GM21723 (cell line): ENCODE results near the gene TTC9C.
"Not testable (repeated sequence)": the region's sequence is repeated elsewhere in the genome, so short reads cannot be mapped to it uniquely, and the experiment has no call there.

Source experiments
- ATAC-seq: cut with Tn5 transposase; IDR thresholded peaks from one replicate; pipeline ENCODE4 v1.9.1; 2021; ENCODE audit warnings: mild to moderate bottlenecking, moderate library complexity; ENCODE audit not compliant: unreplicated experiment

Gene TTC9C

GRCh38 chr11:62728171-62728988 is at the start of gene TTC9C:
Gene TTC9C (plus strand): TSS chr11:62728486. CDS start chr11:62728849, 363 bp downstream.
- peak; percentile 27 for ATAC-seq

- ATAC-seq = peak; percentile 77
Observed at GRCh38 chr11:62678770-62679696, 49.3 kb upstream of the TTC9C start, which contains the start of gene UBXN1. Gene UBXN1 (minus strand): TSS chr11:62679073. CDS start chr11:62678923, 150 bp downstream.

DNA sequence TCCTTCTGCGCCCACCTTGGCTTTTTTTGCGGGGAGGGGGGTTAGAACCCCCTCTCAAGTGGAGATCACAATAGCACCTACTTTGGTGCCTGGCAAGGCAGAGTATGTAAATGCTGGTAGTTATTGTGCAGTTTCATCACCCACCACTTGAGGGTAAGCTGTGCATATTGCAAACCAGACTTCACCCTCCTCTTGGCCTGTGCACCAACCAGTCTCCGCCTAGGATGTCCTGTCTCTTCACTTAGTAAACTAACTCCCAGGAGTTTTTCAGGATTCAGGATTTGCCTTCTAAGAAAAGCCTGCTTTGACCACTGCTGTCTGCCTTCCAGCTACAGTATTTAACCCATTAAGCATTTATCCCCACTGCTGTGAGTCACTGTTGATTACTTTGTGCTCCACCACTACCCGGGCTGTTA is 47.5 kb upstream of the TTC9C start:
- no peak for ATAC-seq

GRCh38 chr11:62682518-62682917 is 45.8 kb upstream of the TTC9C start:
- no peak for ATAC-seq

DNA sequence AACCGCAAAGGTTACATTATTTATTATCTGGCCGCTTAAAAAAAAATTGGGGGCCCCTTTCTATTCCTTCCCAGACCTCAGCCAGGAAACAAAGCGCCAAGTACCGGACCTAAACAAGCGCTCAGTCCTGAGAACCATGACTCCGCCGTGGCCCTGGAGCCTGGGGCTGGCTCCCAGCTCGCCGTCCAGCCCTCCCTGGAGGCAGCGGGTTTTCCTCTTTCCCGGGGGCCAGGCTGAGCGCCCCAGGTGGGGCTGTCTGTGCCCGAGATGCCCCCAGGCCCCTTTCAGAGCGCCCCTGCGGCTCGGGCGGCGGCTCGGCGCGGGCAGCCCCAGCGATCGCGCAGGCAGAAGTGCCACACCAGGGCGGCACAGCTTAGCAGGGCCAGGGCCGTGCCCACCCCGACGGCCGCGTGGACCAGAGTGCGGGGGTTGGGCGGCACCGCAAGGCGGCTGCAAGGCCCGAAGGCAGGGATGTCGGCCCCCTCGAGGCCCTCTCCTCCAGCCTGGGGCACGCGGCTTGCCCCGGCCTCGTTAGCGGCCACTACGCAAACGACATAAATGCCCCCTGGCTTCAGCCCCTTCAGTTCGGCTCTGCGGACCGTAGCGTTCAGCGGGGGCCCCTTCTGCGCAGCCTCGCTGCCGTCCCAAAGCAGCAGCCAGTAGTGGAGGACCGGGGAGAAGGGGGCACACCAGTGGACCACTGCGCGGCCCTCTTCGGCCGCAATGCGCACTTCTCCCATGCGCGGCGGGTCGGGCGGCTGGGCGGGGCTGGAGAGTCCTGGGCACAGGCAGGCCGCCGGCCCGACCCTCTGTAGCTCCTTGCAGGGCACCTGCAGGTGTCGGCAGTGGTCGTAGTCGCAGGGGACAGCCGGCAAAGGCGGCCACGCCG is 40.5 kb upstream of the TTC9C start:
- no peak for ATAC-seq

GRCh38 chr11:62688491-62688890 is 39.8 kb upstream of the TTC9C start:
- no peak for ATAC-seq

DNA sequence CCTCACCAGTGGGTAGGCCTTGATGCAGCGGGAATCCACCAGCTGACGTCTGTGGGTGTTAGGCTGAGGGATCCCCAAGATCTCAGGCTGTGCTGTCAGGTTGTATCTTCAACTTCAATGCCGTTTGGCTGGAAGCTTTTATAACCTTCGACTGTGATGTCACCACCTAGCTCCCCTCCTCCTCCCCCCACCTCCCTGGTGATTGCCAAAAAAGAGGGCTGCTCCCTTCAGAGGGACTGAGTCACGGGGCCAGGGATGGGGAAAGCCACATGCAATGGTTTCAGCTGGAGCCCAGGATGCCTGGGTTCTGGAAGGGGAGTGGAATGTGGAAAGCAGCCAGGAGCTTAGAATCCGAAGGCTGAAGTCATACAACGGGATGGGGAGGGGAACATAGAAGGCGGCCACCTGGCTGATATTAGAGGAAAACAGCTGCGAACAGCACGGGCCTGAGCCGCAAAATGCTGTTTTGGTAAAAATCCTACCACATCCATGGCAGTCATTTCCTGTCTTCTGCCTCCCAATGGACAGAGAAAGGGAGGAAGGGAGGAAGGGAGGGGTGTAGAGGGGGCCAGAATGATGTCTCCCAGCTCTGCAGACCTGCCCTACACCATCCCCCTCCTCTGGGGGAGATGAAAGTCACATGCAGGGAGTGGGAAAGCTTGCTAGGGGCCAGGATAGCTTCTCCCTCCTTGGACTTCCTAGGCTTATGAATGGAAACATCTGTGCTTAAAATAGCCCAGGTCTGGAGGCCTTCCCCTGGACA is 38.7 kb upstream of the TTC9C start, which contains the start of gene LRRN4CL:
LRRN4CL (minus strand) TSS at position 110 of the 763 bp plus-strand sequence. CDS start 1,022 bp downstream, outside the sequence.
- no peak for ATAC-seq

DNA sequence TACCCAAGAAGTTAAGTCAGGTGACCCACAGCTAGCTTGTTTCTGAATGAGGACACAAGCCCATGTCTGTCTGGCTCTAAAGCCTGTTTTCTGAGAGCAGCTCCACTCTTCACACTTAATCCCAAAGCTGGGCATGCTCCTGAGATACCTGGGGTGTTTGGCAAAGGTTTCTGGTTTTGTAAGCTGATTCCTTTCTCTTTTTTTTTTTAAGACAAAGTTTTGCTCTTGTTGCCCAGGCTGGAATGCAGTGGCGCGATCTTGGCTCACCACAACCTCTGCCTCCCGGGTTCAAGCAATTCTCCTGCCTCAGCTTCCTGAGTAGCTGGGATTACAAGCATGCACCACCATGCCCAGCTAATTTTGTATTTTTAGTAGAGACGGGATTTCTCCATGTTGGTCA is 34.7 kb upstream of the TTC9C start:
- not testable (repeated sequence) for ATAC-seq

- no peak for ATAC-seq
Observed at GRCh38 chr11:62694455-62695167, 33.7 kb upstream of the TTC9C start.

- ATAC-seq = no peak
Observed at GRCh38 chr11:62702246-62702645, 26.0 kb upstream of the TTC9C start.

- ATAC-seq = not testable (repeated sequence)
Observed at GRCh38 chr11:62703921-62704320, 24.4 kb upstream of the TTC9C start.

DNA sequence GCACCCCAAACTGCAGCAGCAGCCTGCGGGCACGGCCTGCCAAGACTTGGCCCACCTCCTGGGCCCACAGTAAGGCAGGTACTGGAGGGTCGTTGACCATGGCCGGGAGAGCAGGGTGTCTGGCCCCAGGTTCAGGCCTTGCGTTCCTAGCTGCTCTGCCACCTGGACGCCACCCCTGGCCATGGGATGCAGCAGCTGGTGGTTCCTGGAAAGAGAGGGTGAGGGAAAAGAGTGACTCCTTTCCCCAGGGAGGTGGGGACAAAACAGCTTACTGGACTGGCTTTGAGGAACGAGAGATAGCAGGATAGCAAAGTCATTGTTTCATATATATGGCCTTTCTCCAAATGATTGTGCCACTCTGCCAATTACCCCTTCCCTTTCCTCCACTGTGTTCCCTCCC is 22.9 kb upstream of the TTC9C start:
- no peak for ATAC-seq

DNA sequence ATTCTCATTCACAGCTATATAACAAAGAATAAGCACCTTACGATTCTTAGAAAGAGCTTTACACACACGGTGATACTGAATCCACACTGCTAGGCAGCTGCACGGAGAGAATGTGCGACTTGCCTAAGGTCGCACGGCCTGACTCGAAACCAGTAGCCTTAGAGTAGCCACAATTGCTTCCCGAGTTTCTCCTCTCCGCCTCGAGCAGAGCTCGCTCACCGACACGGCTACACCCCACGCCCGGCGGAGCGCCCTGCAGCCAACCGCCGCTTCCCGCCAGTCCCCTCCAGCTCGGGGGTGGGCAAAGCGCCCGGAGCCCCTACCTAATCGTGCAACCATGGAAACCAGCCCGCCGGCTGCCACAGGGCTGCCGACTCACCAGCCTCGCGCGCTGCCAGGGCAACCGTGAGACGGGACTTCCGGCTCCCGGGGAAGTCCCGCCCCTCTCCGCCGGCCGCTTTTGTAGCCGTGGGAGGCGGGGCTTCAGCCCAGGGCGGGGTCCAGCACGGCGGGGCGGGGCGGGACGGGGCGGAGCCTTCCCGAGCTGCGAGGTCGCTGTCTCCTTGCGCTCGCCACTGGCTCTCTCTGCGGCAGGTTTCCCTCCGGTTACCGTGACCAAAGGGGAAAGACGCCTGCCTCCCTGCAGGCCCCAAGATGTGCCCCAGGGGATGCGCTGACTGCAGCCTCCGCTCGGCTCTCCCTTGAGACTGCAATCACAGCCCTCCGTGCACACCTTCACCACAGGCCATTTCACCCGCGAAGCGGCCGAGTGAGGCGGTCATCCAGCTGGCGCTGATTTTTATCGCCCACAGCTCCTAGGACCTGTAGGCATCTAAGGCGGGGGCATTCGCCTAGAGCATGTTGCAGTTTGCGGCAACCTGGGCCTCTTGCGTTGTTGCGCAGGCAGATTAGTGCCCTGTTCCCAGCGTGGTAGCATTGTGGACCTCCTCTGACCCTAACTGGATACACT is 22.1 kb upstream of the TTC9C start:
- peak; percentile 58 for ATAC-seq

DNA sequence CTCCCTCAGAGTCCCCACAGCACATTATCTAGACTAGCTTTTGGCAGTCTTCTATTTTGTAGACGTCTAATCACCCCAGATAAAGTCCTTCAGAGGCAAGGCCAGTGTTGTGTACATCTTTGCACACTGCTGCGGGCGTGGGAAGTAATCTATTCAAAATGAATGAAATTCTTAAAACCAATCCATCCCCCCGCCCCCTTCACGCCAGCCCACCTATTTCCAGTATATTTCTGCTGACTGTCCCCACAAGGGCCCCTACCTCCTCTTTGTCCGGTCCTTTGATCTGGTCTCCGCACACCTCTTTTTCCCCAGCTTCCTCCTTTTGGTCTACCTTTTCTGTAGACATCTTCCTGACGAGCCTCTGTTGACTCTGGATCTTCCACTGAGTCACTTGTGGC is 21.4 kb upstream of the TTC9C start:
- no peak for ATAC-seq

GRCh38 chr11:62707277-62707861 is 20.9 kb upstream of the TTC9C start, which contains the start of the genes BSCL2 and GNG3:
Gene BSCL2 (minus strand): TSS chr11:62707424. CDS start chr11:62707195, 229 bp downstream.
Gene GNG3 (plus strand): TSS chr11:62707676. CDS start chr11:62708296, 620 bp downstream.
- ATAC-seq = no peak

DNA sequence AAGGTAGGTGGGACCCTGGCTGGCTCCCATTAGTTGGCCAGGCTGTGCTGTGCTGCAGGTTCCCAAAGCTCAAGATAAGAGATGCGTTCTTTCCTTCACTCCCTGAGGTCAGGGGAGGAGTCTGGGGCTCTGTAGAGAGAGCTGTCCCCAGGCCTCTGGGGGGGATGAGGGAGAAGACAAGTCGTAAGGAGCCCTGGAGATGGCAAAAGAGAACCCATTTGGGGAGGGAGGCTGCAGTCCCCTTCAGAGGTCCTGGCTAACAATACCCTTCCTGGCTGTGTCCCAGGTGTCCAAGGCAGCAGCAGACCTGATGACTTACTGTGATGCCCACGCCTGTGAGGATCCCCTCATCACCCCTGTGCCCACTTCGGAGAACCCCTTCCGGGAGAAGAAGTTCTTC is 19.9 kb upstream of the TTC9C start:
- no peak for ATAC-seq

DNA sequence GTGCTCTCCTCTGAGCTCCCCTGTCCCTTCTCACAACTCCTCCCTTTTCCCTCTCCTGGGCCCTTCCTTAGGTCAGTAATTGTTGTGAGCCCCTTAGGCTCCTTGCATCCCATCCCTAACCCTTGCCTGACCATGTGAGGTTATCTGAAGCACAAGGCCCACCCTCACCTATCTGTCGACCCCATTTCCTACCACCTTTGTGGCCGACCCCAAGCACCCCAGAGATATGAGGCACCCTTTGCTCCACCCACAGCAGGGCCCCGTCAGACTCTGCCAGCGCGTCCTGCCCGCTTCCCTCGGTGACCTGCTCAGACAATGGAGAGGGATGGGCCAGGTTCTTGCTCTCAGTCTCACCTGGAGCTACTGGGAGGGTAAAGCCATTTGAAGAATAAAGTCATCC is 19.5 kb upstream of the TTC9C start:
- no peak for ATAC-seq
